22Rv1 (cell line): ENCODE data around the gene TTC31.

ENCODE experiments used
- H3K27ac ChIP-seq: fragments of 450-650 bp; 2 replicates; pipeline ENCODE4 v1.5.1; 2017
- CTCF ChIP-seq: fragments of 450-650 bp; IDR thresholded peaks from 2 replicates; pipeline ENCODE4 v1.5.1; 2017; ENCODE audit warnings: mild to moderate bottlenecking
- ZFX ChIP-seq: fragments of 450-650 bp; IDR thresholded peaks from 2 replicates; pipeline ENCODE4 v1.6.1; 2017; ENCODE audit warnings: antibody characterized with exemption, borderline replicate concordance

TTC31 gene

DNA sequence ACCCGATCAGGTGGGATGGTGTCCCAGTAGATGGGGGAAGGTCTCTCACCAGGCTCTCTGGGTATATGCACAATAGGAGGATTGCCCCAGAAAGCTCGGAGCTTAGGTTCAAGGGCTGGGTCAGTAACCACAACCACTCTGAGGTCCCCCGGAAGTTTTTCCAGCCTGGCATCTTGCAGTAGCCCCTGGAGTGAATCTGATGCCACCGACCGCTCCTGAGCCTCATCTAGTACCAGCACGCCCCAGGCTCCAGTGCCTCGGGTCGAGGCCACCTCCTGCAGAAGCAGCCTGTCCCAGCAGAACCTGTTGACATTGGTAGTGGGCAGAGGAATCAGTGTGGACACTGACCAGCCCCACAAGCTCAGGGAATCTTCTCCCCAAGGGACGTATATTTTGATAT, 41.1 kb downstream of the TTC31 start:
- TF ChIP-seq CTCF: no peak
- TF ChIP-seq ZFX: no peak
- no peak overlapping the region for H3K27ac ChIP-seq

- peak overlapping the region; percentile 34; the same call in 1 of the 2 replicates for H3K27ac ChIP-seq
- TF ChIP-seq CTCF (no peak), ZFX (no peak)
These were observed 42.3 kb downstream of the TTC31 start for GRCh38 chr2:74524955-74525716.

DNA sequence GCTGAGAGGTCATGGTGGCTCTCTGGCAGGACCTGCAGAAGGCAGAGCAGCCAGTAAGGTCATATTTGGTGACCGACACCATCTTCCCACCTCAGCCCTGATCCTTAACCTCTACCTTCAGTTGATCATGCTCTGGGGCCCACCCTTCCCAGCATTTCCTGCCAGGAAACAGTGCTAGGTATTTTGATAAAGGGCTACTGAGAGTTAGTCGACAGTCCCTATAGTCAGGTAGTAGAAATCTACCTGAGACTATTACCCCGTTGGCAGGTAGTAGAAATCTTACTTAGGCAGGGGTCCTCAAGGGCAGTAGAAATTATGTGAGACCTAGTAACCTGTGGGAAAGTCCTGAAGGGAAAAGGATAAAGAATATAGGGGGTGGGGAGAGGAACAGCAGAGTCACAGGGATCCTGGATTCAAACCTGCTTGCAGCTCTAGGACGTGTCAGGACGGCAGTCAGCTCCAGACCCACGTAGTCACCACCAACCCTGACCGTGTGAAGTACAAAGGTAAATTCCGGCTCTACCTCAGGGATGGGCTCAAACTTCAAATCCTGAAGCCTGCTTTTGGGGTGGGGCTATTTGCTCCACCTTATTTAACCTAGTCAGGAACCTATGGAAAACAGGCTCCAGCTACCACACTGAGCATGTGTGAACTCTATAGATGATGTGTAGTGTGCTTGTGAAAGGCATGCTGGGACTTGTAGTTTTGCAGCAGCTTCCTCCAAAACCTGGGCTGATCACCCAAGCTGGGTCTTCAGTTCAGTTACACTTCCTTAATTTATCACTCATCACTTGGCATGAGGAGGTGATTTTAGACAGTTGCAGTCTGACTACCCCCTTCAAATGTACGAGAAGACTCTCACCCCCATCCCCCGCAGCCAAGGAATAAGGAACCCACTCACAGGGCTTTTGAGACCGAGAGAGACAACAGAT, 43.1 kb downstream of the TTC31 start, which contains the start of gene DQX1:
DQX1 (minus strand) TSS at position 515 of the 932 bp plus-strand sequence; CDS start at position 13, 502 bp downstream.
- TF ChIP-seq CTCF: no peak
- TF ChIP-seq ZFX: no peak
- H3K27ac ChIP-seq: peak within 1 kb of the TSS; percentile 34

- H3K27ac ChIP-seq: peak overlapping the region; percentile 8; the same call in 1 of the 2 replicates
- no peak for TF ChIP-seq ZFX
These were observed 43.9 kb downstream of the TTC31 start for GRCh38 chr2:74526649-74527230.

- TF ChIP-seq CTCF (no peak), ZFX (no peak)
- H3K27ac ChIP-seq: no peak overlapping the region
These were observed 44.9 kb downstream of the TTC31 start for GRCh38 chr2:74527741-74528140.

DNA sequence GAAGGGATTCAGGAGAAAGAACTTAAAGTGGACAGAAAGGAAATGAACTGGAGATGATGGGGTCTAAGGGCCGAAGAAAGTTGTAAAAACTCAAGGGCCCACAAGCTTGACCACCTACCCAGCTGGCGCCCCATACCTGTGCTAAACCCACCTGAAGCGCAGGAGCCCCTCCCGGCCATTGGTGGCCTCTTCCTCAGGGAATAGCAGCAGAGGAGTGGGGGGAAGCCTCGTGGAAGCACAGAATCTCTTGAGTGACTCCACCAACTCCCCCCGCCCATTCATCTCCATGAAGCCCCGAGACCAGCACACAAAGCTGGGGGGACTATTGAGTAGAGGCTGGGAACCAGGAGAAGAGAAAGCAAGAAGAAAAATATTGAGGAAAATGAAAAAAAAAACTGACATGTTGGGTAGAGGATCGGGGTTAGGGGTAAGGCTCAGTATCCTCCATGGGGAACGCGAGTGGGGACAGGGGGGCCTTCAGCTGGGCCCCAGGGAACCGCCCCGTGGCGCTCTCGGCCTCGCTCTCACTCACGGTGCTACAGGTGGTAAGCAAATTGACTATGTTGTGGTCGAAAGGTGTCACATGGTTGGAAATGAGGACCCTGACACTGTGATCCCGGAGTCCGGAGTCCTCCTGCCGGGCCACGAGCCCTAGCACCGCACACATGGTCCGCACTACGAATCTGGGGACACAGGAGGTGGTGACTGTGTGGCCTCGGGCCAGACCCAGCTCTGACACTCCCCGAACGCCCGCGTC, 45.9 kb downstream of the TTC31 start:
- H3K27ac ChIP-seq: peak overlapping the region; percentile 89
- TF ChIP-seq CTCF: no peak
- TF ChIP-seq ZFX: no peak
